Skeletal muscle satellite cell (primary cell): ENCODE measurements around the gene DCUN1D4.
"Not testable (repeated sequence)": the region's sequence is repeated elsewhere in the genome, so short reads cannot be mapped to it uniquely, and the experiment has no call there.

Experiments used
- H3K27me3 ChIP-seq: 2 replicates; pipeline ENCODE4 v1.7.0; 2013; ENCODE audit warnings: low read length; ENCODE audit not compliant: control insufficient read depth, insufficient read depth
- H3K36me3 ChIP-seq: 2 replicates; pipeline ENCODE4 v1.7.0; 2013; ENCODE audit warnings: mild to moderate bottlenecking, control low read depth, low read length; ENCODE audit not compliant: insufficient read depth
- H3K4me1 ChIP-seq: 2 replicates; pipeline ENCODE4 v1.7.0; 2013; ENCODE audit warnings: low read length; ENCODE audit not compliant: control insufficient read depth, insufficient read depth
- H3K4me2 ChIP-seq: 2 replicates; pipeline ENCODE4 v1.7.0; 2013; ENCODE audit warnings: mild to moderate bottlenecking, low read length
- H3K4me3 ChIP-seq: 2 replicates; pipeline ENCODE4 v1.7.0; 2013; ENCODE audit warnings: low read length
- H3K9ac ChIP-seq: 2 replicates; pipeline ENCODE4 v1.7.0; 2013; ENCODE audit warnings: mild to moderate bottlenecking, low read depth, low read length, moderate library complexity
- H3K9me3 ChIP-seq: replicated peaks from 2 replicates; pipeline ENCODE4 v1.7.0; 2013; ENCODE audit warnings: mild to moderate bottlenecking, control low read depth, low read length

The DCUN1D4 gene

DNA sequence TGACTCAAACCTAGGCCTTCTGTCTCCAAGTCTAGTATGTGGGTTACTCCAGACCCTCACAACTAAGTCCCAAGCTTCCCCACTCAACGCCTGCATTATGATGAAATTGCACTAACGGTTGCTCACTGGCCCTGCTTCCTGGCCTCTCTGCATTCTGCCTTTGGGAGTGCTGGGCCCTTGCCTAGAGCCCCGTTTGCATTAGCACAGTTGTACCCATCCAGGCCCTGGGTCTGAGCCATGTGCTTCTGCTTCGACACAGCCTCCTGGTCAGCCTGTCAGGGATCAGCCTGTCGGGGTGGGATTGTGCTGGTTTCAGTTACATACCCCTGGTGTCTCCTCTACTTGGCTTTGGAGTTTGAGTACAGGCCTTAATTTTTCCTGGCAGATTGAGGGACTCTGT, 58.4 kb downstream of the DCUN1D4 start:
- no peak overlapping the region for H3K9ac ChIP-seq
- no peaks in the 10 kb centered on the region for H3K27me3 ChIP-seq
- peaks cover 53% of the 10 kb centered on the region for H3K36me3 ChIP-seq
- H3K4me3 ChIP-seq: no peak overlapping the region
- no peaks in the 10 kb centered on the region for H3K4me1 ChIP-seq
- no peak overlapping the region for H3K4me2 ChIP-seq
- H3K9me3 ChIP-seq: no peaks in the 10 kb centered on the region

DNA sequence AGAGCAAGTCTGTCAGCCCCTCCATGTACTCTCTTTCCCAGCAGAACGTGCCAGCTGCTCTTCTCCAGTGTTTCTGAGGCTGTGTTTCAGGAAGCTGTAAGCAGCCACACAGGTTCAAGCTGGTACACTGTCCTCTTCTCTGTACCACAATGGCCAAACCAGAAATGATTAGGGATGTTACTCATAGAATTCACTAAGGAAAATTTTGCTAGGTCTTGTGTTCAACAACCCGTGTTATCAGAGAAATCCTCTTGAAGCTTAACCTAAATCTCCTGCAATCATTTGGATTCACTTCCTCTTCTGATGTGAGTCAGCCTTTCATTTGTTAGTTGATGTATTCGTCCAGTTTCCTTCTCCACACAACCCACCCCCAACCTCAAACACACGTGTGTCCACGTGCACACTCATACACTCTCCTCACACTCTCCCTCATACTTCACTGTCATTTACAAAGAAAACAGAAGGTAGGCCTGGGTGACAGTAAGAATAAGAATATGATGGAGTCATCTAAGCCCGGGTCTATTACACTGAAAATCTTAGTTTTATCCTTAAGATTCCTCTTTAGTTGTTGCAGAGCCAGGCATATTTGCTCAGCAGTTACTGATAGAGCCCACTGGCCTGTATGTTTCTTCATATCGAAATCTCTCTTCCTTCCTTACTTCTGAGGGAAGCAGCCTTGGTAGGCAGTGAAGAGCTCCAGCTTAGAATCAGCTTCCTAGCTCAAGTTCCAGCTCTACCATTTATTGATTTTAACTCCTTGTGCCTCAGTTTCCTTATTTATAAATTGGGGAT, 63.4 kb downstream of the DCUN1D4 start:
- Histone ChIP-seq H3K27me3 (no peaks in the 10 kb centered on the region), H3K9ac (no peak overlapping the region), H3K9me3 (no peaks in the 10 kb centered on the region), H3K4me2 (no peak overlapping the region), H3K36me3 (peaks cover 55% of the 10 kb centered on the region), H3K4me1 (no peaks in the 10 kb centered on the region), H3K4me3 (no peak overlapping the region)

DNA sequence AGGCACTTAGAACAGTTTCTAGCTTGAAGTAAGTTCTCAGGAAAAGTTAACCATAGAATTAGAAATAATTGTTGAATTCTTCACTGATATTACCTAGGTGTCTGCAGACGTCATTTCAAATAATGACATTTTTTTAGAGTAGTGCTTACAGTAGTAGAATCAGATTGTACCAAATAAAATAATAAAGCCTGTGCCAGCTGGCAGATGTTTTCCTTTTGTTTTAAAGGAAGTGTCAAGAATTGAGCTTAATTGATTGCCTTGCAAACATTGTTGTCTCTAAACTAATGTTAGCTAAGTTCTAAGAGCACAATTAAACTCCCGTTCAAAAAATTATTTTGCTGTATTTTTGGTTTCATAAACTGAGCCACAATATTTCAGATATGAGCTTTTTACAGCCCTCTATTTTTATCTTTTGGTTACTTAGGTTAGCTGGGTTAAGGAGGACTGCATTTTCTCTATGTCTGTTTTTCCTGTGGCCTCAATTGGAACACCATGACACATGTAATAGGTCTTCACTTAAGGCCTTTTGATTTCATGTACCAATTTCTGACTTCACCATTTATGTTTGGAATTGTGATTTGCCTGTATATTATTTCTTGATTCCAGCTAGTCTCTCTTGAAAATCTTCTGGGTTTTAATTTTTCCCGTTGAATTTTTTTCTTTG, 64.2 kb downstream of the DCUN1D4 start:
- H3K4me3 ChIP-seq: no peak overlapping the region
- peaks cover 56% of the 10 kb centered on the region for H3K36me3 ChIP-seq
- H3K4me2 ChIP-seq: no peak overlapping the region
- H3K9ac ChIP-seq: no peak overlapping the region
- no peaks in the 10 kb centered on the region for H3K27me3 ChIP-seq
- no peaks in the 10 kb centered on the region for H3K4me1 ChIP-seq
- no peaks in the 10 kb centered on the region for H3K9me3 ChIP-seq

DNA sequence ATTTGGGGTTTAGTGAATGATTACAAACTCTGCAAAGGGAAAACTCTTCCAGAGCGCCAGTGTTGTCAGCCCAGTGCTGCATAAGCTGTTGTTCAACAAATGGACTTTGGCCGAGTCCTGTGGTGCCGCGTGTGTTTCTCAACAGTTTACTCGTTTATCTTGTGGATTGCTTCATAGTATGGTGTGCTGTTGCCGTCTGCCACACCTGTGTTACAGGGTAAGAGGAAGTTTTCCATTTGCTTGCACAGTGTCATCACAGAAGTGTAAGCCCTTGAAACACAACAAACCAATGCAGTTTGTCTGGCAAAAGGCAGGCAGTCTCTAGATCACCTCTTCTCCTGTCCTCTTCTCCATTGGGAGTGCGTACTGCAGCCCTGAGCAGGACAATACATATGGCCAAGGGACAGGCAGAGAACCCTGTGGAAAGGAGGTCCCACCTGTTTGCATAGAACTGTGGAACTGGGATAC, 66.3 kb downstream of the DCUN1D4 start:
- H3K27me3 ChIP-seq: no peaks in the 10 kb centered on the region
- no peak overlapping the region for H3K9ac ChIP-seq
- no peaks in the 10 kb centered on the region for H3K4me1 ChIP-seq
- peaks cover 64% of the 10 kb centered on the region for H3K36me3 ChIP-seq
- no peaks in the 10 kb centered on the region for H3K9me3 ChIP-seq
- no peak overlapping the region for H3K4me3 ChIP-seq
- H3K4me2 ChIP-seq: no peak overlapping the region

DNA sequence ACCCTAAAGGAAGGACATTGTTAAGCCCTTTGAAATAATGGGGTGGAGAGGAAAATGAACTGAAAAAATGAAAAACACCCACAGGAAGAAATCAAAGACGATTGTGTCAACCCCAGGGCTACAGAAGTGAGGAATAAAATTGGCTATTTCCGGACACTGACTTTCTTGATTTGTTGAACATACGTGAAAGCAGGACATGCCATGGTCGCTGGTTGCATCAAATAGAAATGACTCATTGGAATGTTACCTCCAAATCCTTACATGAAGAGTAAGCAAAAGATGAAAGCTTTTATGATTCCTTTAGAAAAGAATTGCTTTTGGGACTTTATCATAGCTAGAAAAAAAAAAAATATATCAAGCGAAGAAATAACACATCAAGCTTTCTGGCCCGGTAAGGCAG, 75.3 kb downstream of the DCUN1D4 start:
- no peak overlapping the region for H3K9ac ChIP-seq
- peaks cover 18% of the 10 kb centered on the region for H3K36me3 ChIP-seq
- no peak overlapping the region for H3K4me3 ChIP-seq
- no peaks in the 10 kb centered on the region for H3K27me3 ChIP-seq
- no peaks in the 10 kb centered on the region for H3K4me1 ChIP-seq
- H3K9me3 ChIP-seq: no peaks in the 10 kb centered on the region
- no peak overlapping the region for H3K4me2 ChIP-seq

DNA sequence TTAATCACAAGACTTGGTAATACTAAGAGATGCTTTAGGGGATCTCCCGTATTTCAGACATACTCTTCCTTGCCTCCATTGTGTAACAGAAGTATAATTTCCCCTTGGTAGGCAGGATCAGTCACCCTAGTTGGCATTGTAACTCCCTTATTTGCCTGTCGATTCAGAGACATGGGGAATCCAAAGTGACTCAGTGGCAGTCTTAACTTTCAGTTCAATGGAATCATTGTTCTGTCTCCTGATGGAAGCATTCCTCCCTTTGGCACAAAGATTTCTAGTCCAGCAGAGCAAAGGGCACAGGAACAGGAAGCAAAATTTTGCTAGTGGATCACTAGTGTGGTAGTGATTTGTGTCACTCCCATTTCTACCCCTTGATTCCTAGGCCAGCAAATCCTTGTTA, 80.4 kb downstream of the DCUN1D4 start:
- no peak overlapping the region for H3K9ac ChIP-seq
- no peak overlapping the region for H3K4me3 ChIP-seq
- H3K9me3 ChIP-seq: no peaks in the 10 kb centered on the region
- no peaks in the 10 kb centered on the region for H3K4me1 ChIP-seq
- H3K27me3 ChIP-seq: no peaks in the 10 kb centered on the region
- H3K4me2 ChIP-seq: no peak overlapping the region
- H3K36me3 ChIP-seq: no peaks in the 10 kb centered on the region

DNA sequence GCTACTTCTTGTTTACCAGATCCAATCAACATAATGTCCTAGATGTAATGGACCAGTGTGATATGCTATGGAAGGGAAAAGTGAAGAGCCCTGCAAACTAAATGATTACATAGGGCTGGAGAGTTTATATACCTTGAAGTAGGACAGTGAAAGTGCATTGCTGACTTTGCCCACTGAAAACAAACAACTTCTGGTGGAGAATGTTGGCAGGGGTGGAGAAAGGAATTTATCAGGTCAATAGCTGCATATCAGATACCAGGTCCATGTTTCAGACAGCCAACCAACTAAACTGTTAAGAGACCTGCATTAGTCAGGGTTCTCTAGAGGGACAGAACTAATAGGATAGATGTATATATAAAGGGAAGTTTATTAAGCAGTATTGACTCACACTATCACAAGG, 82.4 kb downstream of the DCUN1D4 start:
- no peak overlapping the region for H3K4me2 ChIP-seq
- H3K4me1 ChIP-seq: no peaks in the 10 kb centered on the region
- no peak overlapping the region for H3K4me3 ChIP-seq
- no peaks in the 10 kb centered on the region for H3K36me3 ChIP-seq
- no peaks in the 10 kb centered on the region for H3K9me3 ChIP-seq
- H3K27me3 ChIP-seq: no peaks in the 10 kb centered on the region
- no peak overlapping the region for H3K9ac ChIP-seq

DNA sequence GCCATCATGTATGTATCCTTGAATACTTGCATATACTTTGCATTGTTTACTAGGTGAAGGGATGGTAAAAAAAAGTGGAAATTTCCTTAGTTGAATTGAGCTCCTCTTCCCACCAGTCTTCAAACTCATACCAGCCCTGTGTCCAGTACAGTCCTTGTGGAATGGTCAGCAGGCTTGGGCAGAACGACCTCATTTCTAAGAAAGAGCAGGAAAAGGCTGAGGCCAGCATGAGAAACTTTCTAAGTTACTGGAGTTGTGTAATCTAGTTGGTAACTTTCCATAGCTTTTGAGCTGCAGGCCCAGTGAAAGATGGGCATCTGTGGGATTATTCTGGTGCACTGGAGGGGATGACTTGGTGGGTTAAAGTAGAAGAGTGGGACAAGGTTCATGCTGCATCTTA, 87.6 kb downstream of the DCUN1D4 start:
- no peaks in the 10 kb centered on the region for H3K9me3 ChIP-seq
- no peaks in the 10 kb centered on the region for H3K36me3 ChIP-seq
- H3K9ac ChIP-seq: no peak overlapping the region
- peaks cover 18% of the 10 kb centered on the region for H3K4me1 ChIP-seq
- H3K27me3 ChIP-seq: no peaks in the 10 kb centered on the region
- no peak overlapping the region for H3K4me2 ChIP-seq
- H3K4me3 ChIP-seq: no peak overlapping the region

DNA sequence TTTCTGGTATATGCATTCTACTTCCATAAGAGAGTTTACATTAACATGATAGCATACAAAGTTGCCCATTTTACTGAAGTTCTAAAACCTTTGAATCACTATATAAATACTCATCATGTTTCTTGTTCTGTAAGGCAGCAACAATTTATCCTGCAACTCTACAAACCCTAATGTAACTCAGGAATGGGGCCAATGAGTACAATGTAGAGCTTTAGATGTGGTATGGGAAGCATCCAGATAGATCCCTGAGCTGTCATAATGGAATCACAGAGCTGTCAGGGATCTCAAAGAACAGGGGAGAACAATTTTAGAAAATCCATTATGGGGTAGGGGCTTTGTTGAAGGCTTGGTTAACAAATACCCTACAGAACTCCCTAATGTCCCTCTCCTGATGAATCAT, 88.5 kb downstream of the DCUN1D4 start:
- H3K4me1 ChIP-seq: peaks cover 18% of the 10 kb centered on the region
- H3K36me3 ChIP-seq: no peaks in the 10 kb centered on the region
- H3K4me2 ChIP-seq: no peak overlapping the region
- no peaks in the 10 kb centered on the region for H3K27me3 ChIP-seq
- H3K9ac ChIP-seq: no peak overlapping the region
- no peaks in the 10 kb centered on the region for H3K9me3 ChIP-seq
- H3K4me3 ChIP-seq: no peak overlapping the region

DNA sequence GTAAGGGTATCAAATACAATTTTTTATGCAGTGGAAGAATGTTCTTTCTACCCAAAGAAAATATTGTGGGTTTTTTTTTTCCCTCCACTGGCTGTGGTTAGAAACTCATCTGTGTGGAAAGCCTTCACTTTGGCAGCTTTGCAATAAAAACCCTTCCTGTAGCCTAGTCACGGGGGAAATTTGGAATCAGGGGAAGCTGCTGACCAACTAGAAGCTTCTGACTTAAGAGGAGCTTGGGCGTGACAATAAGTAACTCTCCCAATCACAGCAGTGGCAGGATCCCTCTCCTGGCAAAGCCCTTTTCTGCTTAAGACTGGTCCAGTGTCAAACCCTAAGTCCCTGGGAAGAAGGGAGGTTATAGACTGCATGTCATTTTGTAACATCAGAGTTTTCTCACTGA, 89.3 kb downstream of the DCUN1D4 start:
- Histone ChIP-seq H3K36me3 (no peaks in the 10 kb centered on the region), H3K4me1 (peaks cover 18% of the 10 kb centered on the region), H3K9me3 (no peaks in the 10 kb centered on the region), H3K4me3 (no peak overlapping the region), H3K9ac (no peak overlapping the region), H3K4me2 (no peak overlapping the region), H3K27me3 (no peaks in the 10 kb centered on the region)

DNA sequence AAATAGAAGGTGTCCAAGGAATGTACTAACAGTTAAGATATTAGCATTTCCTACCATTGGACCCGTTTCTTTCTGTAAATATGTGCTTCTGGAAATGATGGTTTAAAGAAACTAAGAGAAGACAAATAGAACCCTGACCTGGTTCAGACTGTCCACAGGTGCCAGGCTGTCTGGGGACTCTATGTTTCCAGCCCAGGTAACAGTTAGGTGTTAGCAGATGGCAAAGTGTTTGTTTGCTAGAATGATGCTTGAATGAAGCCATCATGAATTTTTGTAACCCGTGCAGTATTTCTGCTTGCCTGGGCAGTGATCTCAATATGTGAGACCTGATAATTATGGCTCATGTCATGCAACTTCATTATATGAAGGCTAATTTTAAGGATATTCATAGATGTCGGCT, 89.7 kb downstream of the DCUN1D4 start:
- no peaks in the 10 kb centered on the region for H3K9me3 ChIP-seq
- H3K27me3 ChIP-seq: no peaks in the 10 kb centered on the region
- H3K4me3 ChIP-seq: no peak overlapping the region
- H3K4me2 ChIP-seq: no peak overlapping the region
- H3K9ac ChIP-seq: no peak overlapping the region
- no peaks in the 10 kb centered on the region for H3K36me3 ChIP-seq
- H3K4me1 ChIP-seq: peaks cover 18% of the 10 kb centered on the region

DNA sequence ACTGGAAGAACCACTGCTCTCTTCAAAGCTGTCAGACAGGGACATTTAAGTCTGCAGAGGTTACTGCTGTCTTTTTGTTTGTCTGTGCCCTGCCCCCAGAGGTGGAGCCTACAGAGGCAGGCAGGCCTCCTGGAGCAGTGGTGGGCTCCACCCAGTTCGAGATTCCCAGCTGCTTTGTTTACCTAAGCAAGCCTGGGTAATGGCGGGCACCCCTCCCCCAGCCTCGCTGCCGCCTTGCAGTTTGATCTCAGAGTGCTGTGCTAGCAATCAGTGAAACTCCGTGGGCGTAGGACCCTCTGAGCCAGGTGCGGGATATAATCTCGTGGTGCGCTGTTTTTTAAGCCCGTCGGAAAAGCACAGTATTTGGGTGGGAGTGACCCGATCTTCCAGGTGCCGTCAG, 97.5 kb downstream of the DCUN1D4 start:
- H3K9me3 ChIP-seq, H3K36me3 ChIP-seq, H3K27me3 ChIP-seq, H3K4me3 ChIP-seq, H3K4me2 ChIP-seq, H3K9ac ChIP-seq: not testable (repeated sequence)
- peaks cover 18% of the 10 kb centered on the region for H3K4me1 ChIP-seq
